Activated T-helper 1 cell treated with anti-CD3 and anti-CD28 coated beads, Interleukin-2, amount 50 U/mL, for 16 hours (primary cell): ENCODE results near the gene APOBEC4.
"Not testable (repeated sequence)": the region's sequence is repeated elsewhere in the genome, so short reads cannot be mapped to it uniquely, and the experiment has no call there.

Experiments
- DNase-seq, 2 donors: peaks; one replicate each; pipeline ENCODE4 v3.0.0-alpha.2; 2020; ENCODE audit warnings: low read depth in 1 of 2, low spot score in 1 of 2

APOBEC4 gene, protein sequence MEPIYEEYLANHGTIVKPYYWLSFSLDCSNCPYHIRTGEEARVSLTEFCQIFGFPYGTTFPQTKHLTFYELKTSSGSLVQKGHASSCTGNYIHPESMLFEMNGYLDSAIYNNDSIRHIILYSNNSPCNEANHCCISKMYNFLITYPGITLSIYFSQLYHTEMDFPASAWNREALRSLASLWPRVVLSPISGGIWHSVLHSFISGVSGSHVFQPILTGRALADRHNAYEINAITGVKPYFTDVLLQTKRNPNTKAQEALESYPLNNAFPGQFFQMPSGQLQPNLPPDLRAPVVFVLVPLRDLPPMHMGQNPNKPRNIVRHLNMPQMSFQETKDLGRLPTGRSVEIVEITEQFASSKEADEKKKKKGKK

DNA sequence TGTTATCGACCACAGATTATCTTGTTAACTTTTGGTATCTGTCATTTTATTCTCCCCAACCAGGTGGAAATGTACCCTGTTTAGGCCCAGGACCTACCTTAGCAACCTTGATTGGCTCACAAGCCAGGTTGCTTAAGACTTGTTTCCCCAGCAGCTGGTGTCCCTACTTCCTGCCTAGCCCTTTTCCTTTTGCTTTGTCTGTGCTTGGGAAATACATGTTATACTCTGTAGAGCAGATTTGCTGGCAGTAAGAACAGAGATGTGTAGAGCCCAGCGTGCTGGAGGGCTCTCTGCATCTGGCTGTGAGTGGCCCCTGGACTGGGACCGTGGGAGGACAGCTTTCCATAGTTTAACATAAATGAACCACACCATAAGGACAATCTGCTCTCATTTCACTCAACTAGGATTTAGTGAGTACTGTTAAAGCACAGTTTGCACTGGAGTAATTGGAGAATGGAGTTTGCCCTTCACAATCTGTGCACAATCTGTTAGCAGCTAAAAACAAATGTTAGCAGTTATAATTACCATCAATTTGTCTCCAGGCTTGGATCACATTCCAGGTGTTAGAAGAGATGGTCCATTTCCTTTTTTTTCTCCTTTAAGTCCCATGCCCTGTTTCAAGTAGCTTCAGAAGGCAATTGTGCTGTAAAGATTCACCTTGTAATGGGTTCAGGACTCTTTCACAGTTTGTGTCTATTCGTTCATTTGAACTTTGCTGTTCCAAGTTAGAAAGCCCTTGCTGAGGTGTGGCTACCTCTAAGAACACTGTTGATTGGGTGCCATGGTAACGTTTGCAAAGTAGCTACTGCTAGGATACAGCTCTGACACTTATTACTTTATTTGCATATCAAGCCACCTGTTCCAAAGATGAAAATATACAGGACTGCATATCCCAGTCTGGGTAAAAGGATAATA is at the start of gene APOBEC4:
APOBEC4 (minus strand) TSS at position 770 of the 915 bp plus-strand sequence. CDS start 4,535 bp downstream, outside the sequence.
- no peak for DNase-seq

DNA sequence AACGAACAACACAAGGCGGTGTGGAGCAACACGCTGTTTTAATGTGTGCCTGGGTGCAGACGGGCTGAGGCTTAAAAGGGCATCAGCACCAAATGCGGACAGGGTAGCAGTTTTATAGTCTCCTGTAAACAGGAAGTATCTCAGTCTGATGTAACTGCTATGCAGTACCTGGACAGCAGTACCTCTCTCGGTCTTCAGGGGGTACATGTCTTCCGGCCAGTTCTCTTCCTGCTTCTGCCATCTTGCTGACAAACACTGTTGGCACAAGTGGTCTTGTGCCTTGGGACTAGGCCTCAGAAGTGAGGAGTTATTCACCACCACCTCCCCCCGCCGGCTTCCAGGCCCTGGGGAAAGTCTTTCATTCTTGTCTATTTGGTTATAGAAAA is 49.7 kb upstream of the APOBEC4 start:
- DNase-seq: no peak

DNA sequence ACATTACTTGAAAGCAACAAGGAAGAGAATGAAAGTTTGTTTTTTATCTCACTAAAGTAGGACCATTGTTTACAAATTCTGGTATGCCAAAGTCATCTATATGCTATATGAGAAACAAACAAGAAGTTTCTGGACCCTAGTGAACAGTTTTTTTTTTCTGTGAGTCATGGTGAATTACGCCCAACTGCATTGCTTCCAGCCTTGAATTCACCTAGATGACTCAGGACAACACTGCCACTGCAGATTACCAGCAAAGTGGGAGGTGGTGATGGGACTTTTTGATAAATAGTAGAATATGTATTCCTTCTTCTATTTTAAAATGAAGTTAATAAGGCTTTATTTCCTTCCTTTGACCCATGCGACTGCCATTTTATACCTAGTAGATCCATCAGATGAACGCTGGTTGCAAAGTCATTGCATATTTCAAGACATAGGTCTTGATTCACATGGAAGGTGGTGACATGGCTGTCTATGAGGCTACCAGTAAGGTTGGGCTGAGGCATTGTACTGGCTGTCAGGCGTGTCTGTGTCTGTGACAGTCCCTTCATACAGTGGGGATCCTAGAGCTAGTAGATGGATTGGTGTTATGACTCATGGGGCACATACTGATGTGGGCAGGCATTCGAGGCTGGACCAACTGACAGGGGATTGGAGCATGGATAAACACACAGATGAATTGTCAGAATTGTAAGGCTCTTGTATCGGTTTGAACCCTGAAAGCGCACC is 49.1 kb upstream of the APOBEC4 start:
- no peak for DNase-seq

DNA sequence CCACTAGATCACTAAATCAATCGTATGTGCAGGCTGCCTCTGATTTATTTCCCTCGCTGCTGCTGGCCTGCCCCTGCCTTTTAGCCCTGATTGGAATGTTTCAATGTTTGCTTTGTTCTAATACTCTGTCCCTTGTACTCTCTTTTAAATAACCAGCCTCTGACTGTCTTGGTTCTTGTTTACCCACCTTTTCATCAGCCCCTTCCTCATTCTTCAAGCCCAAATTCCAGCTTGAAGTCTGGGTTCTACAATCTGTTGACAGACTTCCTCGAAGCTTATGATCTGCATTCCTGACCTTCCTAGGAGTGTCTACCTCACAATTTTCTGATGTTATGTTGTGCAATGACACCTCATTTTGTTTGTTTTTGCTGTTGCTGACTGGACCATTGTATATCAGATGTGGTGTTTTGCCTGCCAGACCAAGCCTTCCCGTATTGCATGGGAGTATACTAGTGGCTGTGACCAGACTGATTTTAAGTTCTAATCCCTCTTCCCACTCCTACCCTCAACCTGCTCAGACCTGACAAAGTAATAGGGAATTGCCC is 46.6 kb upstream of the APOBEC4 start:
- DNase-seq: no peak

DNA sequence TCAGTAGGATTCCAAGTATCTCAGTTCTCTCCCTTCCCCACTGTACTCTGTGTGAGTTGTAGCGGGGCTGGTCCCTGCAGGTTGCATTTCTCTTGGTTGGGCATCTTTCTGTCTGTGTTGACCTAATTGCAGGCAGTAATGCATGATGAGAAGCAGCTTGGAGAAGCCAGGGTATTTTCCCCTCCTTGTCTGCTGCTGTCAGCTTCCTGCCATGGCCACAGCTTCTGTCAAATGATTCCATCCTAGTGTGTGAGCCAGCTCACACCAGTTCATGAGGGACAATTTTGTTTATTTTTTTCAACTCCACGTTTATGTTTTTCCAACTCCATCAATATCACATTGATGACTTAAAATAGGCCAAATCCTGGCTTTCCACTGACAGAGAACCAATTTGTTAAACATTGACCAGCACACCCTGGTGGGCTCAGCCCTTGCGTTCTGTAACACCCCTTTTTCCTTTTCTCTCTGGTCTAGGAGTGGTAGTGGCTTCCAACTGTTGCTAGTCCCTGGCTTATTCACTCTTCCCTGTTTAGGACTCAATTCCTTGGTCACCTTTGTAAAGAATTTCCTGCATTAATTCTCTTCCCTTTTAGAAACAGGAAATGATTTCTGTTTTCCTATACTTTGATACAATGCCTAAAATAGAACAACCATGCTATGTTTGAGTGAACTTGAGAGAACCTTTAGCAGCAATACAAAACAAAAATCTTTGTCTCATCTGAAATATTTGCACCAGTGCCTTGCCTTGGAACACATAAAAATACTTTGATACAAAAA is 44.9 kb upstream of the APOBEC4 start:
- DNase-seq: no peak

DNA sequence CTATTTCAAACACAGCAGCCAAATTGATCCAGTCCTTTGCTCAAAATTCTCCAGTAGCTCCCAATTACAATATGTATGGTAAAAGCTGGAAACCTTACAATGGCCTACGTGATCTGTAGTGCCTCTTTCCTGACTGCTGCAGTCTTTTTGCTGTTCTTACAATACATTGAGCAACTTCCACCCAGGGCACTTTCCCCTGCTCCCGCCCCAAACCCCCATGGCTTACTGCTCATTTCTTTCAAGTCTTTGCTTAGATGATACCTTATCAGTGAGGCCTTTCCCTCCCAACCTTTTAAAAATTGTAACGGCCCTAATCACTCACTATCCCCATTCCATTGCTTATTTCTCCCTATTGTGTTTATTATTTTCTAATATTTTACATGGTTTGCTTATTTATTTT is 43.9 kb upstream of the APOBEC4 start:
- DNase-seq: no peak

DNA sequence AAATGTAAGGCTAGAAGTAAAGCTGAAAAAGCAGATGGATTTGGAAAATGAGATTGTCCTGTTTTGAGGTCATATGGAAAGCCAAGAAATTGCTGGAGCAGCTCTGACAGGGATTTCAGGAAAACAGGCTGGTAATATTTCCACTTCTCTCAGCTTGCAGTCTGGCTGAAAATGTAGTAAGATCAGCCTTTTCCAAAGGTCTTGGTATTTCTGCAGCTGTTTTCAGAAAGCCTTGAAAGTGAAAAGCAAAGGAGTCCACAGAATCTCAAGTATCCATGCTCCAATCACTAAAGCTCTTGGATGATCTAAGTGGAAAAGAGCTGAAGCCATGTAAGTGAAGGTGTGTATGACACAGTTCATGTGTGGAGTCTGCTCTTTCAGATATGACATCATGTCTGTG is 41.6 kb upstream of the APOBEC4 start:
- DNase-seq: no peak

DNA sequence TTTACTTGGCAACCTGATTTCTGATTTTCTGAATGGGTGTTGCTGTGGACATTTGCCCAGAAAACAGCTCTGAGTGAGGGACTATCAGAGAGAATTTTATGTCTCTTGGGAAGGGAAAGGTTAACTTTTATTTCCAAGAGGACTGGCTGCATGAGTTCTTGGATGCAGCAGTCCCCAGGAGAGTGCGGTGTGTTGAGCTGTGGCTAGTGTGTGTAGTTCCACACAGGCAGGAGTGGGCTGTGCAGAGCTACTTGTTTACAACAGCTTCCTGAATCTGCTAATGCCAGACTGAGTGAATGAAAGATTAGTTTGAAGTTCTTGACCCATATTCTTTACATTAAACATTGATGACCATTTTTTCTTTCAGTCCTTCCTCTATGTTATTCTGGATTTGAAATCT is 41.0 kb upstream of the APOBEC4 start:
- DNase-seq: no peak

DNA sequence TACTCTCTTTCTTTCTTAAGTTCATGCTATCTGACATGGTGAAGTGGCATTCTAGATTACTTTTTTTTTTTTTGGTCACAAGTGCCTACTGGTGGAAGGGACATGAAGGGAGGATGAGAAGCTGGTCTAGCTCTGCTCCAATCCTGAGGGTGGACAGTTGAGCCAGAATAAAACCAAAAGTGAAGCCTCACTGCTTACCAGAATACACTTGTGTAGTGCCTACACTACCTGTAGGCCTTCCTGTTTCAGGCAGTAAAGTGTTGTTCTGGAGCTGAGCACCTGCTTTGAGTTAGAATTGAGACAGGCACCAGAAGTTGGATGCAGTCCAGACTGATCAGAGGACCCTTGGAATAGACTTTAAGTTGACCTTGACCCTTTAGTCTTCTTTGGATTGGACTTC is 40.4 kb upstream of the APOBEC4 start:
- no peak for DNase-seq

DNA sequence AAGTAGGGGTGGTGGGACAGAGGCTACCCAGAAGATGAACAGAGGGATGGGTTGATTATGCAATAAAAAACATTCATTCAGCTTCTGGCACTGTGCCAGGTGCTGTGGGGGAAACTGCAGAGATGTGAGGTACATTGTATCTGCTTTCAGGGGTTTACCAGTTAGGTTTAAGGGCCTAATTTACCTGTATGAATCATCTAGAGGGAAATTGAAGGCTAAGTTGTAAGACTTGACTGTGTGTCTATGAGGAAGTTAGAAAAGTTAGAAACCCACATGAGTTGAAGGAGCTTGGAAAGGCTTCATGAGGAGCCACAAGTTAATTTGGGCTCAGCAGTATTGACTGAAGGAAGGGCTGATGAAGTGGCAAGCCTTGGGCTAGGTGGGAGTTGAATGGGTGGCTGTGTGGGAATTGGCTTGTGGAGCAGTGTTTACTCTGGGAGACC is 36.7 kb upstream of the APOBEC4 start:
- DNase-seq: no peak

DNA sequence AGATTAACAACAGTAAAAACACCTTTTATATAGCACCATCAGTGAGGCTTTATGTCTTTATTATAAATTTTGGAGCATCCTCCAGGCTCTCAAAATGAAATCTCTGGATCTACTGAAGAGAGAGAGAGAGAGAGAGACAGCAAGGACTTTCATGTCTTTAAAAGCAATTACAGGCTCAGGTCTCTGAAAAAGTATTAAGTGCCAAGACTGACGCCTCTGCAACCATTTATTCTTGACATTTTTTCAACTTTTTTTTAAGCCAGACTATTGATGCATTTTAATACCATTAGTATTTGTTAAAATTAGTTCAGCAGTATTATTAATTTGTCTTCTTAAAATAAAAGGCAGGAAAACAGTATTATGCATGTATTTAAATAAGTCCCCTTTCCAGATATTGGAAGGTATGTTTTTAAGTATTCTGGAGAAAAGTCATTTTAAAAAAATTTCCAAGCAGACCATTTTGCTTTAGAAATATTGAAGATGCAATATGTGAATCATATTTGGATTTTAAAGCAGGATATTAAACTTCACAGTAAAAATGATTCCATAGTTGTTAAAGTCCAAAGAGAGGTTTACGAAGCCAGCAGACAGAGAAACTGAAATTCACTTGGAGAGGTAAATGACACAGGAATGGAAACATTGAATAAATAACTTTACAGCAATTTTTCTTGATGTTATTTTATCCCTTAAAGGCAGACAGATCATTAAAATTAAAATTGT is 35.4 kb upstream of the APOBEC4 start:
- no peak for DNase-seq

DNA sequence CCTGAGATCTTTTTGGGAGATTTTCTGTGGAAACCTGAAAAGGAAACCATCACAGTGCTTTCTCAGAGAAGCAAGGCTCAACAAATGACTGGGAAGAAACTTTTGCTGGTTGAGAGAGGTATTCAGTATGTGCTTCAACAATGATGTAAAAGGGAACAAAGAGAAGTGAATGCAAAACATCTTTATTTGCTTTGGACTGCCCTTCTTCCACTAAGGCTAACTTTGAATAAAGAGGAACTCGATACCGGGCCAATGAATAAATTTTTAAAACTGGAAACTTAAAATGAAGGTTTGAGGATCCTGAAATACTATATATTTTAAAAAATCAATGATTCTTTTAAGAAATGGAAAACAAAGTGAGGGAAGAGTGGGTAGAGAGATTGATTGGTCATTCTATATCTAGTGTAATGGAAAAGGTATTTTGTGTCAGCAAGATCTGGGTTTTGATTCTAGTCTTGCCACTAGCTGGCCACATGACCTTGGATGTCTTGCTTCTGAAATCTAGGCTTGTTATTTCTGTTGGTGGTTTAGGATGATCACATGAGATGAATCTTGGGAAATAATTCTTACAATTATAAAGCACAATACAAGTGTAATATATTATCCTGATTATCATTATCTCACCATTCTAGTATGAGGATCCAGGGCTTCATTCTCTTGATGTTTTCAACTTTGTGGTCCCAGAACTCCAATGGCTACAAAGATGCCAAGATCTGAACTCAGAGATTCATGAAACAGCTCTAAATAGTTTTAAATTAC is 34.6 kb upstream of the APOBEC4 start:
- DNase-seq: no peak

DNA sequence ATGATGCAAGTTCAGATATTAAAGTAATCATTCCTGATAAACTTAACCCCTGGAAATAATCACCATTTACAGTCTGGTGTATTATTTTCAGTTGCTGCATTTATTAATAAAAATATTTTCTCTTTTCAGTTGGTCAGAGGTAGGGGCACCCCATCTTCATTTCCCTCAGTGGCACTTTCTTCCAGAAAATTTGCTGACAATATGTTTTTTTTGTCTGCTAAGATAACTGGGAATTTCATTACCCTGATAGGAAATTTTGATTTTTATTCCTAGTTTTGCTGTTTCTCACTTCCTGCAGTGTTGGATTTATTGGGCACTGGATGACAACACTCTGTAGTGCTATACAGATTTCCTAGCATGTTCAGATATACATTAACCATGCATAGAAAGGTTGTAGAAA is 33.1 kb upstream of the APOBEC4 start:
- no peak for DNase-seq

DNA sequence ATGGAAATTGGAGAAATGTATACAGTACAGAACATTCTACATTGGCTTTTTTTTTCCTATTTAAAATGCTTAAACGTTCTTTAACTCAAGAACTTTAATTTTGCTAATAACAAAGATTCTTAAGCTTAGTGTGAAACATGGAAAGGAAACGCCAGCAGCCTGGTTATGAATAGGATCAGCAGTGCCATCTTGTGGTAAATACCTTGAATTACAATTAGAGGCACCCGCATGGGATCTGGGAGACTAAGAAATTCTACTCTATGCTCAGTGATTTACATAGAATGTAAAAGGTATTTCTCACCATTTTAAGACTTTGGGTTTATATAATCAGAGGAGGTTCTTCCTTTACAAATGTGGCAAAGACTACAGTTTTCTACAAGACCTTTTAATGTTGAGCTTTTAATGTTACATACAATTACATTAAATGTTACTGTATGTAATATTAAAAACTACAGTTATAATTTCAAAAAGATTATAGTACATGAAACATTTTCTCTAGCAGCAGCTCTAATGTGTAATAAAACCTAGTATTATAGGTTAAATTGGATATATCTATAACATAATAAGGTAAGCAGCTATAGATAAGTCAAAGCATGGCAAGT is 32.1 kb upstream of the APOBEC4 start:
- no peak for DNase-seq

DNA sequence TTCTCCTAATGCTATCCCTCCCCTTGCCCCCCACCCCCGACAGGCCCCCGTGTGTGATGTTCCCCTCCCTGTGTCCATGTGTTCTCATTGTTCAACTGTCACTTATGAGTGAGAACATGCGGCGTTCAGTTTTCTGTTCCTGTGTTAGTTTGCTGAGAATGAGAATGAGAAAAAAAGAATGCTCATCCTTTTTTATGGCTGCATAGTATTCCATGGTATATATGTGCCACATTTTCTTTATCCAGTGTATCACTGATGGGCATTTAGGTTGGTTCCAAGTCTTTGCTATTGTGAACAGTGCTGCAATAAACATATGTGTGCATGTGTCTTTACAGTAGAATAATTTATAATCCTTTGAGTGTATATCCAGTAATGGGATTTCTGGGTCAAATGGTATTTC is 26.2 kb upstream of the APOBEC4 start:
- not testable (repeated sequence) for DNase-seq

DNA sequence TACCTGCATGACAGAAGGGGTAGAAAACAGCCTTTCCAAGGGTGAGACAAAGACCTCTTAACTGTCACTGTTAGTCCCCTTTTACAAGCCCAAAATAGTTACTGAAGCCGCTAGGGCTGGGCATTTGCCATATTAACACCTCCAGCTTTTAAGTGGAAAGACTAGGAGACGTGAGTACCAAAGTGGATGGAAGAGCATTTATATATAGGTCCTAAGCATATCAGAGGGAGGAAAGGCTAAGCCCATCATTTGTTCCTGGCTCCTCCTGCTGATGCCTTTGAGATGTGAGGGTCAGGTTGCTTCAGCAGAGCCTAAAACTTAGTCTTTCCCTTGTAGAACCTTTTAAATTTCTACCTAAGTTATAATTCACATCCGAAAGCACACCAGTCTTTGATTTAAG is 25.7 kb upstream of the APOBEC4 start:
- no peak for DNase-seq

DNA sequence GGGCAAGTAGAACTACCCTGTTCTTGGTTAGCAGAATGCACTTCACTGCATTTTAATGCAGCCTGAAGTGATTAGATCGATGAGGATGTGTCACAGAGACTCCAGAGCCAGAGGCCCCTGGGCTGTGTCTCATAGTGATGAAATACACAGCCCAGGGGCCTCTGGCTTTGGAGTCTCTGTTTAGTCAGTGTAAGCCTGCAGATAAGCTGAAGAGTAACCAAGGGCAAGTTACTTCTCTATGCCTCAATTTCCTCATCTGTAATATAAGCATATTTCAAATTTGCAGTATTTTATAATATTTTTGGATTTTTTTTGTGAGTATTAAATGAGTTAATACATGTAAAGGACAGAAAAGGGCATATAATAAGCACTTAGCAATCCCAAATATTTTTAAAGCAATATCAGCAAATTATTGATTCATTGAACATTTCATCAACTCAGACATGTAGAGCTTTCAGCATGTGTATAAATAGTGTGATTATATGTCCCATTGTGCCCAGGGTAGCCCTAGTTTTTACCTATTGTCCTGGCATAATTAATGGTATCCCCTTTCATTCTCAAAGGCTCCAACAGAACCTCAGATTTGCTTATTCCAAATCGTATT is 23.6 kb upstream of the APOBEC4 start:
- no peak for DNase-seq

DNA sequence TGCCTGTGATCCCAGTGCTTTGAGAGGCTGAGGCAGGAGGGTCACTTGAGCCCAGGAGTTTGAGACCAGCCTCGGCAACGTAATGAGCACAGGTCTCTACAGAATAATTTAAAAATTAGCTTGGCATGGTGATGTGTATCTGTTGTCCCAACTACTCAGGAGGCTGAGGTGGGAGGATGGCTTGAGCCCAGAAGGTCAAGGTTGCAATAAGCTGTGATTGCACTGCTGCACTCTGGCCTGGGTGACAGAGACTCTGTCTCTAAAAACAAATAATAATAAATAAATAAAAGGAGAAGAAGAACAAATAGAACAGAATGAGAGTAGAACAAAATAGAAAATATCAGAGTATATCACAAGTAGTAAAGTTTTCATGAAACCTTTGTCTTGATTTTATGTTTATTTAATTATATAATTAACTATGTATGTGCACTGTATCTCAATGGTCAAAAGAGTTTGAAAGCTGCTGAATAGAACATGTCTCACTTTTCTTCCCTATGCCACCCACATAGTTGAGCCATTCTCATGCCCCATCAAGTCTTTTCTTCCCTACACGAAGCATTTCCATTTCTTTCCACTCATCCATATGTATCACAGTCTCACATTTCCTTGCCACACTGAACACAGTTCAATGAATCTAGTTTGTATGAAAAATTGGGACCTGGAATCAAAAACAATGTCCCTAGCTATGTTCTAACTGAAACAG is 22.9 kb upstream of the APOBEC4 start:
- DNase-seq: no peak
